Liver (tissue), 9 donors: ENCODE data around the gene INTS6L. TPM values are rescaled to one million over a fixed set of nuclear protein-coding genes. Genes with fewer than 3 reads are reported as not detected.

ENCODE experiments used
- DNase-seq: peaks from one replicate; pipeline ENCODE4 v3.0.0-alpha.2; 2017; ENCODE audit warnings: low spot score
- H3K27ac ChIP-seq, 2 donors: one replicate each; pipeline ENCODE4 v1.7.0; 2013; ENCODE audit warnings: inconsistent platforms in 2 of 2, low read length in 2 of 2, control low read depth in 1 of 2, low read depth in 1 of 2, mild to moderate bottlenecking in 1 of 2
- H3K27me3 ChIP-seq, 4 donors: one replicate each; pipeline versions ENCODE4 v1.6.1 to v1.7.0; 2013; ENCODE audit warnings: low read length in 3 of 4, inconsistent platforms in 1 of 4, mild to moderate bottlenecking in 1 of 4, moderate library complexity in 1 of 4; ENCODE audit not compliant: control insufficient read depth in 4 of 4, insufficient read depth in 4 of 4
- H3K36me3 ChIP-seq, 4 donors: one replicate each; pipeline versions ENCODE4 v1.6.1 to v1.7.0; 2013; ENCODE audit warnings: low read length in 3 of 4, mild to moderate bottlenecking in 3 of 4, low read depth in 1 of 4, moderate library complexity in 1 of 4; ENCODE audit not compliant: control insufficient read depth in 4 of 4, insufficient read depth in 3 of 4
- H3K4me1 ChIP-seq, 4 donors: one replicate each; pipeline versions ENCODE4 v1.6.1 to v1.7.0; 2013; ENCODE audit warnings: low read length in 3 of 4, mild to moderate bottlenecking in 3 of 4, moderate library complexity in 1 of 4; ENCODE audit not compliant: control insufficient read depth in 4 of 4, insufficient read depth in 4 of 4
- H3K4me3 ChIP-seq, 3 donors: one replicate each; pipeline versions ENCODE4 v1.6.1 to v1.7.0; 2013; ENCODE audit warnings: low read length in 3 of 3, control low read depth in 1 of 3, low read depth in 1 of 3, mild to moderate bottlenecking in 1 of 3
- H3K9ac ChIP-seq, 2 donors: one replicate each; pipeline ENCODE4 v1.7.0; 2013; ENCODE audit warnings: low read length in 2 of 2, mild to moderate bottlenecking in 2 of 2, moderate library complexity in 2 of 2, control low read depth in 1 of 2, low read depth in 1 of 2
- H3K9me3 ChIP-seq, 4 donors: one replicate each; pipeline versions ENCODE4 v1.6.1 to v1.7.0; 2013; ENCODE audit warnings: low read length in 3 of 4; ENCODE audit not compliant: control insufficient read depth in 4 of 4
- EGR1 ChIP-seq, 2 donors: IDR thresholded peaks; 2 replicates each; pipeline ENCODE4 v1.6.1; 2016 to 2018; ENCODE audit warnings: antibody characterized with exemption in 2 of 2, low read depth in 2 of 2
- FOXA1 ChIP-seq: IDR thresholded peaks from 2 replicates; pipeline ENCODE4 v1.6.1; 2016; ENCODE audit warnings: antibody characterized with exemption
- FOXA2 ChIP-seq: IDR thresholded peaks from 2 replicates; pipeline ENCODE4 v1.6.1; 2016; ENCODE audit warnings: antibody characterized with exemption
- GABPA ChIP-seq, 2 donors: IDR thresholded peaks in 1 of 2; conservative IDR thresholded peaks in 1 of 2; 2 replicates each; pipeline ENCODE4 v1.6.1; 2016; ENCODE audit warnings: antibody characterized with exemption in 2 of 2, mild to moderate bottlenecking in 1 of 2, moderate library complexity in 1 of 2
- HNF4A ChIP-seq, 2 donors: conservative IDR thresholded peaks; 2 replicates each; pipeline ENCODE4 v1.6.1; 2016; ENCODE audit warnings: antibody characterized with exemption in 2 of 2, mild to moderate bottlenecking in 2 of 2
- HNF4G ChIP-seq: IDR thresholded peaks from 2 replicates; pipeline ENCODE4 v1.6.1; 2016; ENCODE audit warnings: antibody characterized with exemption
- JUND ChIP-seq, 2 donors: IDR thresholded peaks; 2 replicates each; pipeline ENCODE4 v1.6.1; 2016; ENCODE audit warnings: antibody characterized with exemption in 2 of 2
- NR2F2 ChIP-seq: IDR thresholded peaks from 2 replicates; pipeline ENCODE4 v1.6.1; 2016; ENCODE audit warnings: antibody characterized with exemption
- RAD21 ChIP-seq, 2 donors: IDR thresholded peaks; 2 replicates each; pipeline ENCODE4 v1.6.1; 2016; ENCODE audit warnings: antibody characterized with exemption in 2 of 2, mild to moderate bottlenecking in 2 of 2
- RXRA ChIP-seq, 2 donors: IDR thresholded peaks; 2 replicates each; pipeline ENCODE4 v1.6.1; 2017 to 2018; ENCODE audit warnings: antibody characterized with exemption in 2 of 2, mild to moderate bottlenecking in 1 of 2
- SP1 ChIP-seq: IDR thresholded peaks from 2 replicates; pipeline ENCODE4 v1.6.1; 2018; ENCODE audit warnings: antibody characterized with exemption, mild to moderate bottlenecking
- TAF1 ChIP-seq: conservative IDR thresholded peaks from 2 replicates; pipeline ENCODE4 v1.6.1; 2016; ENCODE audit warnings: antibody characterized with exemption, mild to moderate bottlenecking
- YY1 ChIP-seq: IDR thresholded peaks from 2 replicates; pipeline ENCODE4 v1.6.1; 2016; ENCODE audit warnings: antibody characterized with exemption, mild to moderate bottlenecking
- polyA plus RNA-seq, 2 donors: library from polyadenylated mRNA; stranded (reverse) in 1 of 2; unstranded in 1 of 2; fragments of 200-250 nt in 1 of 2; fragments of >200 nt in 1 of 2; fragmentation: Nextera tagmentation in 1 of 2; extraction: Ambion mirVana in 1 of 2; gene quantifications; one replicate each; pipeline versions ENCODE4 v1.2.1 to v1.2.3, GENCODE V29; 2013 to 2015
- total RNA-seq, 2 donors: library from RNA; depleted of rRNA; stranded (reverse); fragments of >200 nt; gene quantifications; one replicate each; pipeline ENCODE4 v1.2.3, GENCODE V29; 2014
- TF ChIP-seq, protein P1 (sequence below): fragments of 150-350 bp; IDR thresholded peaks from 2 replicates; pipeline ENCODE4 v1.5.1; 2017; ENCODE audit warnings: improper control_type of control experiment, low read depth, low read length; ENCODE audit not compliant: missing input control
- TF ChIP-seq, protein P2 (sequence below): IDR thresholded peaks from 2 replicates; pipeline ENCODE4 v1.6.1; 2016; ENCODE audit warnings: antibody characterized with exemption, mild to moderate bottlenecking
- TF ChIP-seq, protein P3 (sequence below): IDR thresholded peaks from 2 replicates; pipeline ENCODE4 v1.6.1; 2016; ENCODE audit warnings: antibody characterized with exemption
- TF ChIP-seq, protein P4 (sequence below): IDR thresholded peaks from 2 replicates; pipeline ENCODE4 v1.6.1; 2016; ENCODE audit warnings: antibody characterized with exemption
- TF ChIP-seq, protein P5 (sequence below): IDR thresholded peaks from 2 replicates; pipeline ENCODE4 v1.6.1; 2016; ENCODE audit warnings: antibody characterized with exemption
- donor health status: healthy.
- donor health status: healthy.
- donor health status: healthy.
- donor health status: healthy.
- donor health status: healthy.

The INTS6L gene
- total and polyA plus RNA-seq, 4 donors = 0.49 to 8.2 (median 1.2) TPM

DNA sequence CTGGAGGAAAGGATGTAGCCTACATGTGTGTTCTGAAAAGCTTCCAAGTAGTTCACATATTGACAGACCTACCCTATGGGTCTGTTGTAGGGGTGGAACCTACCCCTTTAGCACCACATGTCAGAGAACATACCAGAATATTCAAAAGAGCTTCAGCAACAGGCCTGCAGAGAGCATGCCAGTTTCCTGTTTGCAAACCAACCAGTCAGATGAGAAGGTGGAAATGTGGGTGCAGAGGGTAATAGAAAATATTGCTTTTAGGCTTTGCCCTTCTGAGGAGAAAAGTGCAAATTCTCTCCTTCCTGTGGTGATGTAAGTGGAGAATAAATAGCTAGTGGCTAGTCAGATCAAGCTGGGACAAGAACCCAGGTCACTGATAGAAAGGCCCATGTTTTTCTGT is 16.4 kb downstream of the INTS6L start:
- H3K4me1 ChIP-seq = no peaks in the 10 kb centered on the region
- TF ChIP-seq FOXA1 (no peak), EGR1 (IDR thresholded peaks at IDR 0.05; ENCODE audit: low read depth in 2 of 2) (no peak), SP1 (no peak), FOXA2 (no peak), RAD21 (IDR thresholded peaks at IDR 0.05) (no peak), NR2F2 (no peak), RXRA (IDR thresholded peaks at IDR 0.05) (no peak), JUND (IDR thresholded peaks at IDR 0.05) (no peak), HNF4A (conservative IDR thresholded peaks at IDR 0.05) (no peak), HNF4G (no peak), TAF1 (no peak), GABPA (IDR thresholded peaks at IDR 0.05 in 1 of 2, conservative IDR thresholded peaks at IDR 0.05 in 1 of 2) (no peak), YY1 (no peak)
- TF ChIP-seq, protein P1, sequence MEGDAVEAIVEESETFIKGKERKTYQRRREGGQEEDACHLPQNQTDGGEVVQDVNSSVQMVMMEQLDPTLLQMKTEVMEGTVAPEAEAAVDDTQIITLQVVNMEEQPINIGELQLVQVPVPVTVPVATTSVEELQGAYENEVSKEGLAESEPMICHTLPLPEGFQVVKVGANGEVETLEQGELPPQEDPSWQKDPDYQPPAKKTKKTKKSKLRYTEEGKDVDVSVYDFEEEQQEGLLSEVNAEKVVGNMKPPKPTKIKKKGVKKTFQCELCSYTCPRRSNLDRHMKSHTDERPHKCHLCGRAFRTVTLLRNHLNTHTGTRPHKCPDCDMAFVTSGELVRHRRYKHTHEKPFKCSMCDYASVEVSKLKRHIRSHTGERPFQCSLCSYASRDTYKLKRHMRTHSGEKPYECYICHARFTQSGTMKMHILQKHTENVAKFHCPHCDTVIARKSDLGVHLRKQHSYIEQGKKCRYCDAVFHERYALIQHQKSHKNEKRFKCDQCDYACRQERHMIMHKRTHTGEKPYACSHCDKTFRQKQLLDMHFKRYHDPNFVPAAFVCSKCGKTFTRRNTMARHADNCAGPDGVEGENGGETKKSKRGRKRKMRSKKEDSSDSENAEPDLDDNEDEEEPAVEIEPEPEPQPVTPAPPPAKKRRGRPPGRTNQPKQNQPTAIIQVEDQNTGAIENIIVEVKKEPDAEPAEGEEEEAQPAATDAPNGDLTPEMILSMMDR = no peak
- TF ChIP-seq, protein P2, sequence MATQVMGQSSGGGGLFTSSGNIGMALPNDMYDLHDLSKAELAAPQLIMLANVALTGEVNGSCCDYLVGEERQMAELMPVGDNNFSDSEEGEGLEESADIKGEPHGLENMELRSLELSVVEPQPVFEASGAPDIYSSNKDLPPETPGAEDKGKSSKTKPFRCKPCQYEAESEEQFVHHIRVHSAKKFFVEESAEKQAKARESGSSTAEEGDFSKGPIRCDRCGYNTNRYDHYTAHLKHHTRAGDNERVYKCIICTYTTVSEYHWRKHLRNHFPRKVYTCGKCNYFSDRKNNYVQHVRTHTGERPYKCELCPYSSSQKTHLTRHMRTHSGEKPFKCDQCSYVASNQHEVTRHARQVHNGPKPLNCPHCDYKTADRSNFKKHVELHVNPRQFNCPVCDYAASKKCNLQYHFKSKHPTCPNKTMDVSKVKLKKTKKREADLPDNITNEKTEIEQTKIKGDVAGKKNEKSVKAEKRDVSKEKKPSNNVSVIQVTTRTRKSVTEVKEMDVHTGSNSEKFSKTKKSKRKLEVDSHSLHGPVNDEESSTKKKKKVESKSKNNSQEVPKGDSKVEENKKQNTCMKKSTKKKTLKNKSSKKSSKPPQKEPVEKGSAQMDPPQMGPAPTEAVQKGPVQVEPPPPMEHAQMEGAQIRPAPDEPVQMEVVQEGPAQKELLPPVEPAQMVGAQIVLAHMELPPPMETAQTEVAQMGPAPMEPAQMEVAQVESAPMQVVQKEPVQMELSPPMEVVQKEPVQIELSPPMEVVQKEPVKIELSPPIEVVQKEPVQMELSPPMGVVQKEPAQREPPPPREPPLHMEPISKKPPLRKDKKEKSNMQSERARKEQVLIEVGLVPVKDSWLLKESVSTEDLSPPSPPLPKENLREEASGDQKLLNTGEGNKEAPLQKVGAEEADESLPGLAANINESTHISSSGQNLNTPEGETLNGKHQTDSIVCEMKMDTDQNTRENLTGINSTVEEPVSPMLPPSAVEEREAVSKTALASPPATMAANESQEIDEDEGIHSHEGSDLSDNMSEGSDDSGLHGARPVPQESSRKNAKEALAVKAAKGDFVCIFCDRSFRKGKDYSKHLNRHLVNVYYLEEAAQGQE = no peak
- TF ChIP-seq, protein P3, sequence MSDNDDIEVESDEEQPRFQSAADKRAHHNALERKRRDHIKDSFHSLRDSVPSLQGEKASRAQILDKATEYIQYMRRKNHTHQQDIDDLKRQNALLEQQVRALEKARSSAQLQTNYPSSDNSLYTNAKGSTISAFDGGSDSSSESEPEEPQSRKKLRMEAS = no peak
- TF ChIP-seq, protein P4, sequence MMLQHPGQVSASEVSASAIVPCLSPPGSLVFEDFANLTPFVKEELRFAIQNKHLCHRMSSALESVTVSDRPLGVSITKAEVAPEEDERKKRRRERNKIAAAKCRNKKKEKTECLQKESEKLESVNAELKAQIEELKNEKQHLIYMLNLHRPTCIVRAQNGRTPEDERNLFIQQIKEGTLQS = no peak
- TF ChIP-seq, protein P5, sequence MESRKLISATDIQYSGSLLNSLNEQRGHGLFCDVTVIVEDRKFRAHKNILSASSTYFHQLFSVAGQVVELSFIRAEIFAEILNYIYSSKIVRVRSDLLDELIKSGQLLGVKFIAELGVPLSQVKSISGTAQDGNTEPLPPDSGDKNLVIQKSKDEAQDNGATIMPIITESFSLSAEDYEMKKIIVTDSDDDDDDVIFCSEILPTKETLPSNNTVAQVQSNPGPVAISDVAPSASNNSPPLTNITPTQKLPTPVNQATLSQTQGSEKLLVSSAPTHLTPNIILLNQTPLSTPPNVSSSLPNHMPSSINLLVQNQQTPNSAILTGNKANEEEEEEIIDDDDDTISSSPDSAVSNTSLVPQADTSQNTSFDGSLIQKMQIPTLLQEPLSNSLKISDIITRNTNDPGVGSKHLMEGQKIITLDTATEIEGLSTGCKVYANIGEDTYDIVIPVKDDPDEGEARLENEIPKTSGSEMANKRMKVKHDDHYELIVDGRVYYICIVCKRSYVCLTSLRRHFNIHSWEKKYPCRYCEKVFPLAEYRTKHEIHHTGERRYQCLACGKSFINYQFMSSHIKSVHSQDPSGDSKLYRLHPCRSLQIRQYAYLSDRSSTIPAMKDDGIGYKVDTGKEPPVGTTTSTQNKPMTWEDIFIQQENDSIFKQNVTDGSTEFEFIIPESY = no peak
- no peak overlapping the region for H3K9ac ChIP-seq
- no peak overlapping the region for H3K27ac ChIP-seq
- H3K36me3 ChIP-seq = no peaks in the 10 kb centered on the region
- H3K27me3 ChIP-seq = no peaks in the 10 kb centered on the region
- H3K4me3 ChIP-seq = no peak overlapping the region
- no peak for DNase-seq
- H3K9me3 ChIP-seq = no peaks in the 10 kb centered on the region
